ENCODE results near the gene PRKCD.

PRKCD gene

GRCh38 chr3:53193466-53194209, 32.6 kb downstream of the PRKCD start:
- no peak for DNase-seq

GRCh38 chr3:53194210-53195065, 33.4 kb downstream of the PRKCD start:
- DNase-seq = no peak

- DNase-seq = no peak
Observed at GRCh38 chr3:53195066-53195450, 34.0 kb downstream of the PRKCD start.

- no peak for DNase-seq
Observed at GRCh38 chr3:53195602-53196574, 34.9 kb downstream of the PRKCD start.

GRCh38 chr3:53196575-53197407, 35.8 kb downstream of the PRKCD start:
- no peak for DNase-seq

- no peak for DNase-seq
Observed at GRCh38 chr3:53198256-53198977, 37.4 kb downstream of the PRKCD start.

- no peak for DNase-seq
Observed at GRCh38 chr3:53198996-53199395, 38.0 kb downstream of the PRKCD start.

GRCh38 chr3:53199834-53200233, 38.8 kb downstream of the PRKCD start:
- DNase-seq = no peak

- DNase-seq = no peak
Observed at GRCh38 chr3:53200501-53201498, 39.8 kb downstream of the PRKCD start.

GRCh38 chr3:53202331-53203015, 41.5 kb downstream of the PRKCD start:
- no peak for DNase-seq

GRCh38 chr3:53211706-53212702, 51.0 kb downstream of the PRKCD start:
- no peak for DNase-seq

- no peak for DNase-seq
Observed at GRCh38 chr3:53213276-53213675, 52.3 kb downstream of the PRKCD start.

GRCh38 chr3:53215816-53216215, 54.8 kb downstream of the PRKCD start:
- DNase-seq = no peak

GRCh38 chr3:53216723-53217122, 55.7 kb downstream of the PRKCD start:
- DNase-seq = no peak

- no peak for DNase-seq
Observed at GRCh38 chr3:53217175-53217574, 56.2 kb downstream of the PRKCD start.

GRCh38 chr3:53218131-53218530, 57.1 kb downstream of the PRKCD start:
- DNase-seq = no peak

- DNase-seq = peak; percentile 53
Observed at GRCh38 chr3:53219895-53220483, 59.0 kb downstream of the PRKCD start.

- DNase-seq = no peak
Observed at GRCh38 chr3:53221345-53221744, 60.3 kb downstream of the PRKCD start.

Measured in NCI-H1048 (cell line).